ENCODE results near the gene MINDY2.
"Not testable (repeated sequence)": the region's sequence is repeated elsewhere in the genome, so short reads cannot be mapped to it uniquely, and the experiment has no call there.

The MINDY2 gene

DNA sequence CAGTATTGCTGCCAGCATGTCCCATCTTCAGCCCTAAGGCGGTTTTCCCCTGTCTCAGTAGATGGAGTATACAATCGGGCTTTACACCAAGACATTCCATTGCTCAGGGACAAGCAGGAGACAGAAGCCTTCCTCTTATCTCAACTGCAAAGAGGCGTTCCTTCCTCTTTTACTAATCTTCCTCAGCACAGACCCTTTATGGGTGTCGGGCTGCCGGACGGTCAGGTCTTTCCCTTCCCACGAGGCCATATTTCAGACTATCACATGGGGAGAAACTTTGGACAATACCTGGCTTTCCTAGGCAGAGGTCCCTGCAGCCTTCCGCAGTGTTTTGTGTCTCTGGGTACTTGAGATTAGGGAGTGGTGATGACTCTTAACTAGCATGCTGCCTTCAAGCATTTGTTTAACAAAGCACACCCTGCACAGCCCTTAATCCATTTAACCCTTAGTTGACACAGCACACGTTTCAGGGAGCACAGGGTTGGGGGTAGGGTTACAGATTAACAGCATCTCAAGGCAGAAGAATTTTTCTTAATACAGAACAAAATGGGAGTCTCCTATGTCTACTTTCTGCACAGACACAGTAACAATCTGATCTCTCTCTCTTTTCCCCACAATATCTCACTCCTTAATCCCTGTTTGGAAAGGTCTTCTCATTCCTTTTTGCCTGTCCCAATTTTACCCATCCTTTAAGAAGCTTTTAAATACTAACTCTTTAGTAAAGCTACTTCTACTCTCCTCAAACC lies 62.8 kb downstream of the MINDY2 start:
- not testable (repeated sequence) for DNase-seq

DNA sequence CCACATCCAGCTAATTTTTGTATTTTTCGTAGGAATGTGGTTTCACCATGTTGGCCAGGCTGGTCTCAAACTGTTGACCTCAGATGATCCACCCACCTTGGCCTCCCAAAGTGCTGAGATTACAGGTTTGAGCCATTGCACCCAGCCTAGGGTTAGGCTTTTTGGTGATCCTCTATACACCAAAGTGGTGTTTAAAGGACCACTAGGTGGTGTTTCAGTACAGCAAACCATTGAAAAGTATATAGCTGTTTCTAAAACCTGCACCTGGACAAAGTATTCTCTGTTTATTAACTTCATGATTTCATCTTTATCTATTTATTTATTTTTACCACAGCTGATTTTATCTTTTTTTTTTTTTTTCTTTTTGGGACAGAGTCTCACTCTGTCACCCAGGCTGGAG lies 68.4 kb downstream of the MINDY2 start:
- DNase-seq, result no peak

GRCh38 chr15:58840048-58840447 lies 68.9 kb downstream of the MINDY2 start:
- no peak for DNase-seq

GRCh38 chr15:58842713-58843396 lies 71.8 kb downstream of the MINDY2 start:
- no peak for DNase-seq

DNA sequence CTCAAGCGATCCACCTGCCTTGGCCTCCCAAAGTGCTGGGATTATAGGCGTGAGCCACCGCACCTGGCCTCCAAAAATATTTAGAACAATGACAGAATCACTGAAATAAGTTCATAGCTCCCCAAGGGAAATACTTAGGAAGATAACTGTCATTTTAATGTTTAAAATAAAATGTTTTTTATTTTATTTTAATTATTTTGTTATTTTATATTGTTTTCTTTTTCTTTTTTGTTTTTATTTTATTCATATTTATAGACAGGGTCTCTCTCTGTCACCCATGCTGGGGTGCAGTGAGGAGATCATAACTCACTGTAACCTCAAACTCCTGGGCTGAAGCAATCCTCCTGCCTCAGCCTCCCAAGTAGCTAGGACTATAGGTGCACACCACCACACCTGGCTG lies 80.1 kb downstream of the MINDY2 start:
- not testable (repeated sequence) for DNase-seq

DNA sequence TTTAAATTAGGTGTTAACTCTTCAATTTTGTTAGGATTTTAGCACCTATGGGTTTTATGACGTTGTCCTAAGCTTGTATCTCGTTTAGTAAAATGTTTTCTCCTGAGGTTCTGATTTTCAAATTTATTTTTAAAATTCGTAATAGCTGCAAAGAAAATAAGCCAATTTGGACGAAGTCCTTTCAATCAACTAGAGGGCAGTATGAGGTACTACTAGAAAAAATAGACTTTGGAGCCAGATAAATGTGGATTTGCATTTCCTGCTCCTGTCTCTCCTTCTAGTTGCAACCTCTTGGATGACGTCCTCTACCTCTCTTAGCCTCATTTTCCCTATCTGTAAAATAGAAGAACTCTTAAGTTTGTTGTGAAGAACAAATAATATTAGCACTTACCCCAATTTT lies 81.2 kb downstream of the MINDY2 start:
- DNase-seq, result no peak

DNA sequence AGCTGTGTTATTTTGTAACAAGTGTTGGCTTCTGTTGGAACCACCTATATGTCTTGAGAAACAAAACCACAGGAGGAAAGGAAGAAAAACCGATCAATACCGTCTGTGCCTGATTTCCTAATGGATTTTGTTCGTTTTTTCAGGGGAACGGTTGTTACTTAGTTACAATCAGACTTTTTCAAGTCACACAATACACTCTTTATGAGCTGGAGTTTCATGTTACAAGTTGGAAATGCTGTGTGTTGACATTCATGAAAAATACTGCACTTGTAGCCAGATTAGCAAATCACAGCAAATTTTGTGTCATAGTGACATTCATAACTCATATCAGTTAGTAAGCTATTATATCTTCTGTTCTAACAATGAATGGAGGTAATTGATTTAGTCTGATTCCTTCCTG lies 83.5 kb downstream of the MINDY2 start:
- no peak for DNase-seq

DNA sequence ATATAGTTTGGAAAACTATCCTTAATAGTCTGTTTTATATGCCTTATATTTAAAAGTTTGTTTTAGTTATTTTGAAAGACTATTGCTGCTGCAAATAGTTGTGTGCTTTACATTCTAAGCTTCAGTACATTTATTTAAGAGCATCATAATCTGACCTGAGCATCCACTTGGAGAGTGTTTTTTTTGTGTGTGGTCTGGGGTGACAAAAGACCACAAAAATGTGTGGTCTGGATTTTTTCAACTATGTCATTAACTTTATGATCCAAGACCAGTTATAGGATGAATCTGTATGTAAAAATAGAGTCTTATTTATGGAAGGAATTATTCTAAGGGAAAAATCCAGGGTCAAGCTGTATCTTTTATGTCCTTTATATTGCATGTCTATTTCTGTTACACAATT lies 85.0 kb downstream of the MINDY2 start:
- DNase-seq, result no peak

- not testable (repeated sequence) for DNase-seq
These were observed 85.5 kb downstream of the MINDY2 start for GRCh38 chr15:58856621-58857020.

- no peak for DNase-seq
These were observed 91.2 kb downstream of the MINDY2 start for GRCh38 chr15:58862326-58862725.

DNA sequence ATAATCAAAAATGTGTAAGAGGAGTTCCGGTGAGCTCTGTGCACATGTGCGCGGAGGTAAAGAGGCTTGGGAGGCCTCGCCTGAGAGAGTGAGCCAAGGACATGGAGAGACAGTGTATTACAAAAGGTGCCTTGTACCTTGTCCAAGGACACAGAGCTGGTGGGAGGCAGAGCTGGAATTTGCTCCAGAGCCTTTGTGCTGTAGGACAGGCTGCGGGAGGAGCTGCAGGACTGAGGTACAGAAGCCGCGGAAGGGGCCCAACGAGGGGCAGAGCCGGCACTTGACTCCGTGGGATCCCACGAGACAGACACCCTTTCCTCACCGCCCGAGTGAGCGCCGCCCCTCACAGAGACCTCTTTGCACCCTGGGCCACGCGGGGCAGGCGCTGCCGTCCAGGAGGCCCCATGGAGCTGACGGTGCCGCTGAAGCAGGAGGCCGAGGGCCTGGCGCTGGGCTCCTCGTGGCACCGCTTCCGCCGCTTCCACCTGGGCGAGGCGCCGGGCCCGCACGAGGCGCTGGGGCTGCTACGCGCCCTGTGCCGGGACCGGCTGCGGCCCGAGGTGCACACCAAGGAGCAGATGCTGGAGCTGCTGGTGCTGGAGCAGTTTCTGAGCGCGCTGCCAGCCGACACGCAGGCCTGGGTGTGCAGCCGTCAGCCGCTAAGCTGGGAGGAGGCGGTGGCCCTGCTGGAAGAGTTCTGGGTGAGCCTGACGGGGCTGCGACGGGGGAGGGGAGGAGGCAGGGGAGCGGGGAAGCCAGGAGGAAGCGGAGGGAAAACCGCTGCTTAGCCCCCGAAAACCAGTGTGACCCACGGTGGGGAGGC lies 93.7 kb downstream of the MINDY2 start:
- no peak for DNase-seq

DNA sequence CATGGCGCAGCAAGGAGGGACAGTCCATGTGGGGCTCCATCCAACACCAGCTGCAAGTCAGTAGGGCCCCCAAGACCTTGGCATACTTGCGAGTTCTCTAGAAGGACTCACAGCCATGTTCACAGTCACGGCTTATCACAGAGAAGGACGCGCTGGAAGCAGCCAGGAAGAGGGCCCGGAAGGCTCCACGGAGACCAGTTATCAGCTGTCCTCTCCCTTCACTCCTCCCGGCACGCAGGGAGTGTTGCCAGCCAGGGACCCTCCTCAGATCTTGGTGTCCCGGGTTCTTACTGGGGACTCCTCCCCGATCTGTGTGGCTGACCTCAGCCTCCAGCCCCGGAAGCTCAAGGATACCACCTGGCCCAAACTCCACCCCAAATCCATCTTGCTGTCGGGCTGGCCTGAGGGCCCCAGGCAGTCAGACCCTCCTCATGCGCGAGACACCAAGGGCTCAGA lies 94.4 kb downstream of the MINDY2 start:
- DNase-seq, result no peak

DNA sequence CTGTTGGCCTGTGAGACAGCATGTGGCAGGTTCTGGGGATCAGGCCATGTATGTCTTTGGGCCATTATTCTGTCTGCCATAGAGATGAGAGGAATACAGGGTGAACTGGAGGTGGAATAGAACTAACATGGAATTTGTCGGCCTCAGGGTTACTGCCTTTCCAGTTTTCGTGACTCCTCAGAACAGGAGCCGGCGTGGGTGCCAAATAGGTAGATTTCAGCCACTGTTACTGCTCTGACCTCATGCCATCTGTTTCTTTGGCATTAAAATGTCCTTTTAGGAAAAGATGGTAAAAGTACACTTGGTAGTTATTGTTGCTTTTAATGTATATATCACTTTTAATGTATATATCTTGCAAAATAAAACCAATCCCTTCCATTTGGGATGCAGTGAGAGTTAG lies 96.8 kb downstream of the MINDY2 start:
- DNase-seq, result no peak

- DNase-seq, result no peak
These were observed 99.3 kb downstream of the MINDY2 start for GRCh38 chr15:58870451-58870850.

DNA sequence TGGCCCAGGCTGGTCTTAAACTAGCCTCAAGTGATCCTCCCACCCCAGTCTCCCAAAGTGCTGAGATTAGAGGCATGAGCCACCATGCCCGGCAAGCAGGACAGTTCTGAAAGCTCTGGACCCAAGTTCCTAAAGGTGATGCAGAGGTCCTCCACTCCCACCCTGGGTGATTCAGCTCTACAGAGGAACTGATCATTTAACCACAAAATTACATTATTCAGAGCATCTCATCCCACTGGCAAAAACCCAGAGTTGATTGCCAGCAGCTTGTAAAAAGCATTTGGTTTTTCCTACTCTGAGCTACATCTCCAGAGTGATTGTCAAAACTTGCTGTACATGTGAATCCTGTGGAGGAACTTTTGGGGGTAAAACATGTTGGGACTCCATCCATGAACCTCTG lies 102.2 kb downstream of the MINDY2 start:
- DNase-seq, result no peak

- DNase-seq, result no peak
These were observed 104.2 kb downstream of the MINDY2 start for GRCh38 chr15:58875343-58875742.

DNA sequence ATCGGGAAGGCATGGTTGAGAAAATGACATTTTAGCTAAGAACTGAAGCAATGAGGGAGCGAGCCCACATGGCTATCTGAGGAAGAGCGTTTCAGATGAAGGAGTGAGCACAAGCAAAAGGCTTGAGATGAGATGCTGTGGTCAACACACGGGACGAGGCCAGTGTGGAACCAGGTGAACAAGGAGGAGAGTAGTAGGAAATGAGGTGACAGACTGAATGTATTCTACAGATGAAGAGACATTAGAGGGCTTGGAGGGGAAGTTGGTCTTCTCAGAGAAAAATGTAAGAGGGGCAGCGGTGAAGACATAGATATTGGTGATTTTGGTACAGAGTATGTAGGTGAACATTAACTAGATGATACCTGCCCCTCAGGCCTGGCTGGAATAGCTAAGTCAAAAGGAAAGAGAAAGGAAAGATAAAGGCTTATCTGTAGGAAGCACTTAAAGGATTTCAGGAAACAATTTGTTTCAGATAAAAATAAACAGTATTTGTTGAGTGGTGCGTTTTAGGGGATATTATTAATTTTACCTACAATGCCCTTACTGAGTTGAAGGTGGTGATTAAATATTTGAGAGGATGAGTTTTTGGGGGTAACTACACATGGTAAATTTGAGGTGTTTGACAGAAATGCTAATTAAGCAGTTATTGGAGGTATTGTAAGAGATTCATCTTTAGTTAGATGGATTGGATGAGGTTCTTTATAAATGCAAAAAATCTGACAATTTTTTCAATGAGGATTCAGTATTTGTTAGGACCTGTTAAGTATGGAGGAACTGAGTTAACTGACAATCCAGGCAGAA lies 105.4 kb downstream of the MINDY2 start:
- DNase-seq, result no peak

DNA sequence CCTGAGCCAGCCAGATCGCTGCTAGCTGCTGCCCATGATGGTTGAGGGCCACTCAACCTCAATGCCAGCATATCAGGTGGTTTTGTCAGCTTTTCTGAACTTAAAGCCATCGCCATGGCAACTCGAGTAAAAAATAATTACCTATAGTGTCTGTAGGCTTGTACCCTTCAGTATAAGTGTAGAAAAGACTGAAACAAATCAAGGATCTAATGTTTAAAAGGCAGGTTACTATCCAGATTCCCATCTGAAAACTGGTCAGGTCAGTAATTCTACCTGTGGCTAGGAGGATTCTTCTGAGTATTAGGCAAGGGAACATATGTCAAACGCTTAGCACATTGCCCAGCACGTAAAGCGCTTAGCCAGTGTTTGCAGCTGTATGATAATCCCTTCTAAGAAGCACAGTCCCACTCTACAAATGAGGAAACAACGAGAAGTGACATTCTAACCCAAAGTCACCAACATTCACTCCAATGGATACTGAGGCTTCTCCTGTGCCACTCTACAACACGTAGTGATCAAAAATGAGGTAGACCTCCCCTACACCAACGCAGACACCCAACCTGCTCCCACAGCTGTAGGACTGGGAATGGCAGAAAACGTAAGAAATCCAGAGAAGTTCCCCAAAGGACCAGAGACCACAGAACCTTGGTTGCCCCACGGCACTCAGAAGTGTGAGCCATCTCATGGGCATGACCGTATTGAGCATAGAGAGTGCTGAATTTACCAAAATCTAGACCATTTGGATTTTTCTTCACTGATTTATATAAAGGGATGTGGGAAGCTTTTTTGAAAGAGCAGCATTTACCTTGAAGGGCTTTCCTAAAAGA lies 107.1 kb downstream of the MINDY2 start:
- DNase-seq, result no peak

DNA sequence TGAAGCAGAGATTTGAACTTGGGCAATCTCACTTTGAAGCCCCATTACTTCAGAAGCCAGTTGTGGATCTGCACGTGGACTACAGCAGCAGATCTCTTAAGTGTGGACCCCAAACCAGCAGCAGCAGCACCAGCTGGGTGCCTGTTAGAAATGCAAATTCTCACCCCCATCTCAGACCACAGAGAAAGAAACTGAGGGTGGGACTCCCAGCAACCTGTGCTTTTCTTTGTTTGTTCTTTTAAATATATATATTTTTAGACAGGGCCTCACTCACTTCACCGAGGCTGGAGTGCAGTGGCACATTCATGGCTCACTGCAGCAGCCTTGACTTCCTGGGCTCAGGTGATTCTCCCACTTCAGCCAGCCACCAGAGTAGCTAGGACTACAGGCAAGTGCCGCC lies 109.2 kb downstream of the MINDY2 start:
- no peak for DNase-seq

DNA sequence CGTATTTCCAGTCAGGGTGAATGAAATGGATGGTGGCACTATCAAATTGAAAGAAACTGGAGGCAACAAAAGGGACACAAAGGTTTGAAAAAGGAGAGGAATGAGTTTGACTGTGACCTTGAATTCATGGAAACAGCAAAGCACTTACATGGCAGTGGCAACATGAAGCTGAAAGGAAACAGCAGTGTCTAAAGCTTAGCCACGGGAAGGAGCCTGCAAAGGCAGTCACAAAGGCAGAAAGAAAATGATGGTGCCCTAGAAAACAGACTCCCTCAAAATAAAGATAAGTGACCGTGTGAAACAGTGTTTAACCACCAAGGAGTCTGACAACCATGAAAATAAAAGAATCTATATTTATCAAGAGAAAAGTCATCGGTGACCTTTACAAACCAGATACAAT lies 111.1 kb downstream of the MINDY2 start:
- DNase-seq, result no peak

GRCh38 chr15:58883926-58884325 lies 112.8 kb downstream of the MINDY2 start:
- DNase-seq, result not testable (repeated sequence)

GRCh38 chr15:58886921-58887320 lies 115.8 kb downstream of the MINDY2 start:
- DNase-seq, result no peak
